OCI-LY3 (cell line): Measurements from ENCODE around the gene THEMIS2.

Source experiments
- EZH2phosphoT487 ChIP-seq: fragments of 200-600 bp; shearing (Covaris generic); IDR thresholded peaks from 2 replicates; pipeline ENCODE4 v1.6.1; 2018; ENCODE audit warnings: antibody characterized with exemption, mixed run types, low read depth
- TF ChIP-seq, protein P1 (sequence below): fragments of 200-600, 300-600 bp; sonication (generic); IDR thresholded peaks from 2 replicates; pipeline ENCODE4 v1.5.1; 2014; ENCODE audit warnings: antibody characterized with exemption, low read length, low read depth

- TF ChIP-seq, protein P1, sequence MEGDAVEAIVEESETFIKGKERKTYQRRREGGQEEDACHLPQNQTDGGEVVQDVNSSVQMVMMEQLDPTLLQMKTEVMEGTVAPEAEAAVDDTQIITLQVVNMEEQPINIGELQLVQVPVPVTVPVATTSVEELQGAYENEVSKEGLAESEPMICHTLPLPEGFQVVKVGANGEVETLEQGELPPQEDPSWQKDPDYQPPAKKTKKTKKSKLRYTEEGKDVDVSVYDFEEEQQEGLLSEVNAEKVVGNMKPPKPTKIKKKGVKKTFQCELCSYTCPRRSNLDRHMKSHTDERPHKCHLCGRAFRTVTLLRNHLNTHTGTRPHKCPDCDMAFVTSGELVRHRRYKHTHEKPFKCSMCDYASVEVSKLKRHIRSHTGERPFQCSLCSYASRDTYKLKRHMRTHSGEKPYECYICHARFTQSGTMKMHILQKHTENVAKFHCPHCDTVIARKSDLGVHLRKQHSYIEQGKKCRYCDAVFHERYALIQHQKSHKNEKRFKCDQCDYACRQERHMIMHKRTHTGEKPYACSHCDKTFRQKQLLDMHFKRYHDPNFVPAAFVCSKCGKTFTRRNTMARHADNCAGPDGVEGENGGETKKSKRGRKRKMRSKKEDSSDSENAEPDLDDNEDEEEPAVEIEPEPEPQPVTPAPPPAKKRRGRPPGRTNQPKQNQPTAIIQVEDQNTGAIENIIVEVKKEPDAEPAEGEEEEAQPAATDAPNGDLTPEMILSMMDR: no peak
- no peak for TF ChIP-seq EZH2phosphoT487
These were observed 11.2 kb downstream of the THEMIS2 start for GRCh38 chr1:27883536-27883935.
